Esophagus squamous epithelium (tissue), 4 donors: ENCODE results near the gene TMEM151A.

Experiments
- CTCF ChIP-seq, 6 experiments: fragments of 450-650 bp in 4 of 6; fragments of 200-600 bp in 2 of 6; sonication (generic) in 2 of 6; IDR thresholded peaks; one replicate each; pipeline ENCODE4 v1.5.1; 2016 to 2019; ENCODE audit warnings: antibody characterized with exemption in 6 of 6, mild to moderate bottlenecking in 4 of 6, moderate library complexity in 4 of 6
- POLR2A ChIP-seq, 4 donors: fragments of 450-650 bp; IDR thresholded peaks; one replicate each; pipeline ENCODE4 v1.6.1; 2017; ENCODE audit warnings: antibody characterized with exemption in 4 of 4, mild to moderate bottlenecking in 4 of 4, moderate library complexity in 3 of 4

- TF ChIP-seq CTCF (IDR thresholded peaks at IDR 0.05): no peak
- no peak for TF ChIP-seq POLR2A (IDR thresholded peaks at IDR 0.05)
Measured at GRCh38 chr11:66265531-66266377, 25.9 kb upstream of the TMEM151A start.
